GM18870 (cell line): ENCODE results near the gene CLDN15.
"Not testable (repeated sequence)": the region's sequence is repeated elsewhere in the genome, so short reads cannot be mapped to it uniquely, and the experiment has no call there.

Experiments used
- ATAC-seq: cut with Tn5 transposase; IDR thresholded peaks from one replicate; pipeline ENCODE4 v1.9.1; 2021; ENCODE audit warnings: moderate library complexity; ENCODE audit not compliant: unreplicated experiment

The CLDN15 gene

GRCh38 chr7:101222275-101222830, 15.2 kb downstream of the CLDN15 start:
- no peak for ATAC-seq

- ATAC-seq, result no peak
Observed at GRCh38 chr7:101220295-101220694, 17.3 kb downstream of the CLDN15 start.

- ATAC-seq, result peak; percentile 23
Observed at GRCh38 chr7:101218236-101219125, 19.1 kb downstream of the CLDN15 start.

GRCh38 chr7:101217388-101218235, 20.0 kb downstream of the CLDN15 start, which contains the start of the genes PLOD3 and ZNHIT1:
Gene PLOD3 (minus strand): TSS chr7:101217581. CDS start chr7:101217274, 307 bp downstream.
Gene ZNHIT1 (plus strand): TSS chr7:101218165. CDS start chr7:101218196, 31 bp downstream.
- ATAC-seq, result peak; percentile 62

- ATAC-seq, result no peak
Observed at GRCh38 chr7:101216860-101217387, 20.7 kb downstream of the CLDN15 start.

- no peak for ATAC-seq
Observed at GRCh38 chr7:101216001-101216859, 21.4 kb downstream of the CLDN15 start.

- no peak for ATAC-seq
Observed at GRCh38 chr7:101212014-101212413, 25.6 kb downstream of the CLDN15 start.

GRCh38 chr7:101211501-101211900, 26.1 kb downstream of the CLDN15 start:
- no peak for ATAC-seq

- no peak for ATAC-seq
Observed at GRCh38 chr7:101210143-101210542, 27.5 kb downstream of the CLDN15 start.

GRCh38 chr7:101208794-101209193, 28.8 kb downstream of the CLDN15 start:
- no peak for ATAC-seq

GRCh38 chr7:101207459-101207858, 30.1 kb downstream of the CLDN15 start:
- ATAC-seq, result no peak

- no peak for ATAC-seq
Observed at GRCh38 chr7:101206665-101207042, 30.9 kb downstream of the CLDN15 start.

- no peak for ATAC-seq
Observed at GRCh38 chr7:101205901-101206664, 31.5 kb downstream of the CLDN15 start.

- not testable (repeated sequence) for ATAC-seq
Observed at GRCh38 chr7:101203740-101204738, 33.6 kb downstream of the CLDN15 start.

GRCh38 chr7:101202603-101202918, 35.0 kb downstream of the CLDN15 start:
- ATAC-seq, result no peak

- no peak for ATAC-seq
Observed at GRCh38 chr7:101201695-101202602, 35.7 kb downstream of the CLDN15 start.

GRCh38 chr7:101200862-101201599, 36.6 kb downstream of the CLDN15 start, which contains the start of gene MOGAT3:
Gene MOGAT3 (minus strand): TSS chr7:101201036. CDS start chr7:101200854, 182 bp downstream.
- no peak for ATAC-seq
